Left ventricle myocardium superior (tissue), 1 donor: Measurements from ENCODE around the gene BRI3BP. TPM values are rescaled to one million over a fixed set of nuclear protein-coding genes. Genes with fewer than 3 reads are reported as not detected.
"Not testable (repeated sequence)": the region's sequence is repeated elsewhere in the genome, so short reads cannot be mapped to it uniquely, and the experiment has no call there.

Experiments
- ATAC-seq: fragments of 200-7000 bp; cut with Tn5 transposase; one replicate; pipeline ENCODE4 v1.9.1; 2020; ENCODE audit warnings: mild to moderate bottlenecking, moderate library complexity
- DNase-seq: peaks from one replicate; pipeline ENCODE4 v3.0.0-alpha.2; 2020
- intact Hi-C: fragments of 100-400 bp; cut with micrococcal nuclease; formaldehyde crosslinking; loops from one replicate; pipeline ENCODE4 v1.11.0; 2022
- total RNA-seq: library from RNA; stranded (reverse); fragmentation: NEBNext Ultra II Directional; extraction: Animal tissue kit (Norgen Biotek cat#: 25700); gene quantifications from one replicate; pipeline ENCODE4 v1.2.1, GENCODE V29; 2021
- donor health status: DM: no; HTN: yes; CAD: no; lungs with severe emphysema.

The BRI3BP gene
- total RNA-seq, 1 donor from 2014 or later = 4.2 TPM

- DNase-seq = no peak
- ATAC-seq = no peak
- intact Hi-C loops = no loop called here
These were observed 22.6 kb upstream of the BRI3BP start for GRCh38 chr12:124970647-124971402.

GRCh38 chr12:124971603-124972002, 21.8 kb upstream of the BRI3BP start:
- intact Hi-C loops = no loop called here
- ATAC-seq = no peak

GRCh38 chr12:124972211-124972610, 21.2 kb upstream of the BRI3BP start:
- no peak for ATAC-seq
- no peak for DNase-seq
- intact Hi-C loops = no loop called here

More at GRCh38 chr12:124971603-124972002, 21.8 kb upstream of the BRI3BP start:
- DNase-seq = no peak

GRCh38 chr12:124975276-124975675, 18.2 kb upstream of the BRI3BP start:
- DNase-seq = no peak
- ATAC-seq = no peak
- intact Hi-C loops = no loop called here

- intact Hi-C loops = no loop called here
- no peak for DNase-seq
- no peak for ATAC-seq
These were observed 16.4 kb upstream of the BRI3BP start for GRCh38 chr12:124976999-124977398.

- intact Hi-C loops = no loop called here
- ATAC-seq (no peak), DNase-seq (no peak)
These were observed 13.9 kb upstream of the BRI3BP start for GRCh38 chr12:124979568-124979967.

GRCh38 chr12:124980098-124980892, 13.2 kb upstream of the BRI3BP start:
- intact Hi-C loops = no loop called here
- DNase-seq (no peak), ATAC-seq (no peak)

- ATAC-seq, intact Hi-C loops, DNase-seq: not testable (repeated sequence)
These were observed 6.6 kb upstream of the BRI3BP start for GRCh38 chr12:124986876-124987275.

GRCh38 chr12:124992874-124993625, 395 bp upstream of the BRI3BP start:
- intact Hi-C loops = no loop called here
- ATAC-seq (peak; percentile 82), DNase-seq (peak; percentile 48)

- intact Hi-C loops = no loop called here
- ATAC-seq = no peak
These were observed 1.1 kb downstream of the BRI3BP start for GRCh38 chr12:124994437-124994975.

GRCh38 chr12:124995200-124995961, 1.9 kb downstream of the BRI3BP start:
- intact Hi-C loops = no loop called here
- ATAC-seq (no peak), DNase-seq (no peak)

More at GRCh38 chr12:124994437-124994975, 1.1 kb downstream of the BRI3BP start:
- no peak for DNase-seq

GRCh38 chr12:124998705-124999104, 5.3 kb downstream of the BRI3BP start:
- intact Hi-C loops = no loop called here
- ATAC-seq (no peak), DNase-seq (no peak)

- ATAC-seq (no peak), DNase-seq (no peak)
- intact Hi-C loops = no loop called here
These were observed 8.2 kb downstream of the BRI3BP start for GRCh38 chr12:125001636-125002035.

GRCh38 chr12:125003021-125003420, 9.6 kb downstream of the BRI3BP start:
- no peak for DNase-seq
- intact Hi-C loops = no loop called here
- ATAC-seq = no peak

GRCh38 chr12:125004621-125005020, 11.2 kb downstream of the BRI3BP start:
- no peak for DNase-seq
- intact Hi-C loops = no loop called here
- no peak for ATAC-seq

- intact Hi-C loops = no loop called here
- ATAC-seq (no peak), DNase-seq (no peak)
These were observed 12.2 kb downstream of the BRI3BP start for GRCh38 chr12:125005652-125006051.

- no peak for DNase-seq
- intact Hi-C loops = no loop called here
- no peak for ATAC-seq
These were observed 12.9 kb downstream of the BRI3BP start for GRCh38 chr12:125006365-125006764.

- no peak for ATAC-seq
- intact Hi-C loops = no loop called here
- no peak for DNase-seq
These were observed 20.5 kb downstream of the BRI3BP start for GRCh38 chr12:125013816-125014442.
